GM12892 (cell line): ENCODE measurements around the gene ZBTB16.

Experiments used
- DNase-seq: peaks from one replicate; pipeline ENCODE4 v3.0.0; 2011; ENCODE audit not compliant: insufficient read length
- FAIRE-seq: peaks from 2 replicates; lab custom pipeline; 2011; peaks lifted over from hg19 to GRCh38; lab: Jason Lieb, UNC
- POLR2A ChIP-seq: IDR thresholded peaks from 2 replicates; pipeline ENCODE4 v1.6.1; 2011; ENCODE audit warnings: low read depth, low read length, control low read depth
- POLR2AphosphoS5 ChIP-seq: IDR thresholded peaks from 2 replicates; pipeline ENCODE4 v1.6.1; 2011; ENCODE audit warnings: low read depth, low read length, control low read depth
- TAF1 ChIP-seq: IDR thresholded peaks from 2 replicates; pipeline ENCODE4 v1.6.1; 2011; ENCODE audit warnings: low read depth, mild to moderate bottlenecking, control low read depth, low read length, borderline replicate concordance

ZBTB16 gene

GRCh38 chr11:114209343-114209742 is 149.8 kb downstream of the ZBTB16 start:
- no peak for FAIRE-seq
- no peak for TF ChIP-seq POLR2A
- no peak for TF ChIP-seq TAF1
- no peak for TF ChIP-seq POLR2AphosphoS5
- DNase-seq, result no peak

GRCh38 chr11:114209904-114210303 is 150.4 kb downstream of the ZBTB16 start:
- FAIRE-seq (no peak), DNase-seq (no peak)
- TF ChIP-seq POLR2A (no peak), TAF1 (no peak), POLR2AphosphoS5 (no peak)

GRCh38 chr11:114211444-114212121 is 152.1 kb downstream of the ZBTB16 start:
- DNase-seq (no peak), FAIRE-seq (no peak)
- TF ChIP-seq POLR2A (no peak), POLR2AphosphoS5 (no peak), TAF1 (no peak)

GRCh38 chr11:114213622-114214021 is 154.1 kb downstream of the ZBTB16 start:
- DNase-seq (no peak), FAIRE-seq (no peak)
- no peak for TF ChIP-seq POLR2A
- no peak for TF ChIP-seq TAF1
- TF ChIP-seq POLR2AphosphoS5, result no peak

- DNase-seq, result no peak
- TF ChIP-seq POLR2AphosphoS5 (no peak), TAF1 (no peak), POLR2A (no peak)
- FAIRE-seq, result no peak
Observed at GRCh38 chr11:114215428-114215827, 155.9 kb downstream of the ZBTB16 start.

GRCh38 chr11:114215871-114216795 is 156.6 kb downstream of the ZBTB16 start:
- TF ChIP-seq POLR2AphosphoS5, result no peak
- TF ChIP-seq POLR2A, result no peak
- no peak for TF ChIP-seq TAF1
- FAIRE-seq (no peak), DNase-seq (no peak)

GRCh38 chr11:114216796-114217180 is 157.3 kb downstream of the ZBTB16 start:
- DNase-seq (no peak), FAIRE-seq (no peak)
- TF ChIP-seq POLR2AphosphoS5 (no peak), POLR2A (no peak), TAF1 (no peak)

GRCh38 chr11:114218508-114218907 is 159.0 kb downstream of the ZBTB16 start:
- DNase-seq (no peak), FAIRE-seq (no peak)
- TF ChIP-seq POLR2A (no peak), TAF1 (no peak), POLR2AphosphoS5 (no peak)

GRCh38 chr11:114219559-114220349 is 160.2 kb downstream of the ZBTB16 start:
- DNase-seq, result no peak
- no peak for FAIRE-seq
- TF ChIP-seq POLR2A, result no peak
- TF ChIP-seq POLR2AphosphoS5, result no peak
- TF ChIP-seq TAF1, result no peak

GRCh38 chr11:114221037-114221436 is 161.5 kb downstream of the ZBTB16 start:
- DNase-seq, result no peak
- TF ChIP-seq POLR2AphosphoS5, result no peak
- no peak for TF ChIP-seq TAF1
- TF ChIP-seq POLR2A, result no peak
- no peak for FAIRE-seq

- FAIRE-seq (no peak), DNase-seq (no peak)
- TF ChIP-seq POLR2A (no peak), POLR2AphosphoS5 (no peak), TAF1 (no peak)
Observed at GRCh38 chr11:114225661-114226060, 166.2 kb downstream of the ZBTB16 start.
